Activated CD8-positive, alpha-beta memory T cell treated with anti-CD3 and anti-CD28 coated beads, Interleukin-2, amount 50 U/mL, for 4 hours (primary cell): Measurements from ENCODE around the gene ZMIZ1.

Experiments used
- DNase-seq: peaks from one replicate; pipeline ENCODE4 v3.0.0-alpha.2; 2020

The ZMIZ1 gene

DNA sequence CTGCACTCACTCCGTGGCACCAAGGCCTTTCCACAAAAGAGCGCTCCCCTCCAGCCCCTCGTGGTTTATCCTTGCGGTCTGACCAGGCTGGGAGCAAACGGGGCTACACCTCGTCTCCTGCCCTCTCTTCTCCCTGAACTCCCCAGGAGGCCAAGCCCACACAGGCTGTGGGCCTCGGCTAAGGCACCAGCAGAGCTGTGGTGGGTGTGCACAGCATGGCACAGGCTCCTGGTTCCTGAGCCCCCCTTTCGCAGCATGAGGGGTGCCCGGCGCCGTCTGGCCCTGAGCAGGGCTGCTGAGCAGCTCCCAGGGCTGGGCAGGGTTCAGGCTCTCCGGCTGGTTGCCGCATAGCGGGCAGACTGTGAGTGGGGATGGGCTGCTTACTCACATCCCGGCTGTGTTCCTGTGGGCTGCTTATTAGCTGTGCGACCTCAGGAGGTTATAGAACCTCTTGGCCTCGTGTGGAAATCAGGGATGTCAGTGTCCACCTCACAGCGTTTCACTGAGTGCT, 90.4 kb downstream of the ZMIZ1 start:
- no peak for DNase-seq

DNA sequence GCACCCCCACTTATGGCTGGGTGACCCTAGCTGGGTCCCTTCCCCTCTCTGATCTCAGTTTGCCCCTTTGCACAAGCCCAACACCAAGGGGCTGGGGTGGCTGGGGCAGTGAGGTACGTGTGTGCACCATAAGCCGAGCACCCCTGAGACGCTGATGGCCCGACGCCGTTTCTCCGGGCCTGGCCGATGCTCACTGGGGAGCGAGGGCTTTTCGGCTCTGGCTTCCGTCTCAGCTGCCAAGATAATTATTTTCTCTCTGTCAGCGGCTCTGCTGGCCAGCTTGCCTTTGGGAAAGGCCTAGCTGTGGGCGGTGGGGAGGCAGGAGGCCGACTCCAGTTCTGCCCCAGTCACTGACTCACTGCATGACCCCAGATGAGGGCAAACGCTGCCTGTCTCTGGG, 91.0 kb downstream of the ZMIZ1 start:
- no peak for DNase-seq

GRCh38 chr10:79160191-79160590, 91.4 kb downstream of the ZMIZ1 start:
- no peak for DNase-seq

DNA sequence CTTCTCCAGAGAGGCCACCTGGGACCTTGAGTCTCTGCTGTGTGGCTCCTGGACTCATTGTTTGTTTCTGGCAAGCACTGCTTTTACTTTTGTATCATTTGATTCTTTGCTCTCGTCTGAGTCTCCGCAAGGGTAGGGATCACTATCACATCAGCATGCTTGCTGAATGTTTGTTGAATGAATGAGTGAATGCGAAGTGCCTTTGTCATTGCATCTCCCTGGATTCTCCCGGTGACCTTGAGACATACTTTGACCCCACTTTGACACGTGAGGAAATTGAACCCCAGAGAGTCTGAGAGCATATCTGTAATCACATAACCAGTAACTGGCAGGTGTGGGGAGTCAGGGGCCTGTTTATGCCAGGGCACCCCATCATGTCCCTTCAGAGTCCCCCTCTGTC, 92.8 kb downstream of the ZMIZ1 start:
- no peak for DNase-seq

DNA sequence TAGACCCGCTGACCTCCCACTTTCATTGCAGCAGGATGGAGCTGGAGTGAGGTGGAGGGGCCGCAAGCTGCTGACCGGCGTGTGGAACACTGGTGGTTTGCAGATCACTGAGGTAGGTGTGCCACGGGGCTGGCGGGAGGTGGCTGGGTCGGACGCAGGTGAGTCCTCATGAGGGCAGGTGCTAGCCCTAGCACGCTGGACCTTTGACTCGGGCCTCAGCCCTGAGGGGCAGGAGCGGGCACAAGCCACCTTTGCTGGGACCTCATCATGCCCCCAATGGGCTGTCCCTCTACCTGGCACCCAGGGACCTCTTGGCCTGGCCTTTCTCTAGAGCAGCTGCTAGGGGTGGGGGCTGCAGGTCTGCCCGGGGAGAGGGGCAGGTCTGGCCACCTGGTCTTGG, 93.3 kb downstream of the ZMIZ1 start:
- DNase-seq, result no peak

DNA sequence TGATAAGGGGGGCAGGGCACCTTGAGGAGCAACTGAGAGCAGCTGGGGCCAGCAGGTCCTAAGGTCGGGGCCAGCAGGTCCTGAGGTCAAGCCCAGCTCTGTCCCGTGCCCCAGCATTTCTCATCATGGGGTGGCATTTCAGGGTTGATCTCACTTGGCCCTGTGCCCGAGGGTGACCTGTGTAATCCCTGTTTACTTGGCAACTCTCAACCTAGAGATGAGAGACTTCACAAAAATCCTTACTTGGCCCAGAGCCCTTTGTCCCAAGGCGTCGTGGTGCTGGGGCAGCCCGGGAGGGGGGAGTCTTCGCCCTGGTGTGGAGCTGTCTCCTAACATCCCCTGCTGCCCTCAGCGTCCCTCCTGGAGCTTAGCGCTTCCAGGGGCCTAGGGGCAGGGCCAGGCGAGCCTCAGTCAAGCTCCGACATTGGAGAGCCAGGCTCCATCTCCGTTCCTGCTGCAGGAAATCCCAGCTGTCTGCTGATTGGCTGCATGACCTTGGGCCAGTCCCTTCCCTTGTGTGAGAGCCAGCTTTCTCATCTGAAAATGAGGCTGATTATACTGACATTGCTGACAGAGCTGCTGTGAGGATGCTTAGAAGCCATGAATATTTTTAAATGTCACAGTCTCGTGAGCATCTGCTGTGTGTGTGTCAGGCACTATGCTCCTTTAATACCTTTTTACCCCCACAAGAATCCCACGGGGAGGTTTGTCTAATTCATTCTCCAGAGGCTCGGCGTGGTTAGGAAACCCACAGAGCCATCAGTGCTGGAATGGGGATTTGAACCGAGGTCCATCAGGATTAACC, 94.3 kb downstream of the ZMIZ1 start:
- DNase-seq, result no peak

- no peak for DNase-seq
Observed at GRCh38 chr10:79163666-79163975, 94.9 kb downstream of the ZMIZ1 start.

GRCh38 chr10:79164075-79164474, 95.3 kb downstream of the ZMIZ1 start:
- DNase-seq, result no peak

GRCh38 chr10:79165070-79165778, 96.5 kb downstream of the ZMIZ1 start:
- no peak for DNase-seq

DNA sequence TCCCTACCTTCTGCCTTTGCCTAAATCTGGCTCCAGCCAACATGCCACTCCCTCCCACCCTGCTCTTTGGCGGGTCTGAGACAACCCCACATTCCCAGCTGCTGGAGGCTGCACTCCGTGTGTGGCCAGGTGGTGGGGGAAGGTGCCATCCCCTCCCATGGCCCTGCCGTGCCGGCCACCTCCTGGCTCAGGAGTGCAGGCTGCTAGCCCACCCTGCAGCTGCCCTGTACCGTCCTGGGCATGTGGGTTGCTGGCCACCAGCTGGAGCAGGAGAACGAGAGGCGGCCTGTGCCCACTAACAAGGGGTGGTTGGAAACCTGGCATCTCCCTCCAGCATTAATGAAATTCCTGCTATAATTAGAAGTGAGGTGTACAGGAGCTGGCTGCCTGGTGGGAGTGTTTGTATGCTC, 97.6 kb downstream of the ZMIZ1 start:
- no peak for DNase-seq

DNA sequence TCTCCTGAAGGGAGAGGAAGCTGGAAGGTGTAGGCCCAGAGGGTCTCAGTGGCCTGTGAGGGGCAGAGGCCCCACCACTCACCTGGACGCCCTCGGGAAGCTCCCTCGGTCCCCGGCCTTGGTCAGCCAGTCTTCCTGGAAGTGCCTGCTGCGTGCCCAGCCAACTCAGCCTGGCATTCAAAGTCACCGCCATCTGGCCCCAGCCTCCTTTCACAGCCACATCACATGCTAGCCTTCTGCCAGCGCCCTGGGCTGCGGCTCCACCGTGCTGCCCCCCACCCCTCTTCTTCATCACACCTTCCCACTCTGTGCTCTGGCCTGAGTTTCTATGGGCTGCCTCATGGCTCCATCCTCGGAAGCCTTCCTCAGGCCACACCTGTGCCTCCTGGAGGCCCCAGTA, 98.0 kb downstream of the ZMIZ1 start:
- no peak for DNase-seq

- no peak for DNase-seq
Observed at GRCh38 chr10:79167537-79167936, 98.8 kb downstream of the ZMIZ1 start.

GRCh38 chr10:79168210-79168609, 99.4 kb downstream of the ZMIZ1 start:
- DNase-seq, result no peak

DNA sequence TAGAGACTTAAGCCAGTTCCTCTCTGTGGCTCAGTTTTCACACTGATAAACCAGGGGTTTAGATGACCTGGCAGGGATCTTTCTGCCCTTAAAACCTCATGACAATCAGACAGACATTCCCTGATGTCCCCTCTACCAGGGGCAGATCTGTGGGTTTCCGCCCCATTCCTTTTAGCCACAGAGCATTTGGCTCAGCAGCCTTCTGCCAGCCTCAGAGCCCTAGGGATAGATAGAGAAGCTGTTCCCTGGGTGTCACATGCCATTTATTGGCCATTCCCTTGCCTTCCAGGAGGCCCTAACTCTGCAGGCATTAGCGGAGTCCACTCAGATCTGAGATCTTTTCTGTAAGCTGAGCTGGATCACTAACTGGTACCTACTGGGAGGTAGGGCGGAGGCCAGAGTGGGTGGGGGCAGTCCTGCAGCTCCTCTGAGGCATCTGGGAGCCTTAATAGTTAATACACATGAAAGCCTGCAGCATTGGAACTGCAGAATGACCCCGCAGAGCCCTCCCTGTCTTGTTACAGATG, 101.5 kb downstream of the ZMIZ1 start:
- DNase-seq, result no peak

DNA sequence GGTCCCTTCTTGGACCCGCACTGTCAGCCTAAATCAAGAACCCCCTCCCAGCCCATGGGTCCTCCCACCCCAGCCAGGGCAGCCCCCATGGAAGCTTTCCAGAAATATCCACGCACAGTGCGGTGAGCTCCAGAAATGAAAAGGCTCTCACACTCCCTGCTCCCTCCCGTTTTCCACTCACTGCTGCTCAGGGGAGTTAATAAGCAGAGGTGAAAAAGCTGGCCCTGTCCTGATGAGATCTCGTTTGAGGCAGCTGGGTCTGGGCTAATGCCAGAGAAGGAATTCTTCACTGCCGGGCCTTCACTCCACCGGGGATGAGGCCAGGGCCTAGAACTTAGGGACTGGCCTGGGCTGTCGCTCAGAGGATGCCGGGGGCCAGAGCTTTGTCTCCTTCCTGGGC, 102.2 kb downstream of the ZMIZ1 start:
- DNase-seq, result no peak

DNA sequence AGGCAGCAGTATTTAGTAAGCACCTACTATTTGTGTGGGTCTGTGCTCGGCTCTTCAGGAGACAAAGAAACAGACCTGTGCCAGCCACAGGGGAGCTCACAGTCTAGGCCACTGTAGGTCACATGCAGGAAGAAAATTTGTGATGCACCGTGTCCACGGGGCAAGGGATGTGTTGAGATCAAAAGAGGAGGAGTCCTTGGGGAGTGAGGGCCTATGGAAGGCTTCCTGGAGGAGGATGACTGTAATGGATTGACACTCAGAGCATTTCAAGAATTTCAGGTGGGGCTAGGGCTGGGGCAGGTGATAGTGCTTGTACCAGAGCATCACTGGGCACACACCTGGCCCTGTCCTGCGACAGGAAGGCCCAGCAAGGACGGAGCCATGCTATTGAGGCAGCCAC, 102.7 kb downstream of the ZMIZ1 start:
- DNase-seq, result no peak

GRCh38 chr10:79172881-79173280, 104.1 kb downstream of the ZMIZ1 start:
- no peak for DNase-seq

DNA sequence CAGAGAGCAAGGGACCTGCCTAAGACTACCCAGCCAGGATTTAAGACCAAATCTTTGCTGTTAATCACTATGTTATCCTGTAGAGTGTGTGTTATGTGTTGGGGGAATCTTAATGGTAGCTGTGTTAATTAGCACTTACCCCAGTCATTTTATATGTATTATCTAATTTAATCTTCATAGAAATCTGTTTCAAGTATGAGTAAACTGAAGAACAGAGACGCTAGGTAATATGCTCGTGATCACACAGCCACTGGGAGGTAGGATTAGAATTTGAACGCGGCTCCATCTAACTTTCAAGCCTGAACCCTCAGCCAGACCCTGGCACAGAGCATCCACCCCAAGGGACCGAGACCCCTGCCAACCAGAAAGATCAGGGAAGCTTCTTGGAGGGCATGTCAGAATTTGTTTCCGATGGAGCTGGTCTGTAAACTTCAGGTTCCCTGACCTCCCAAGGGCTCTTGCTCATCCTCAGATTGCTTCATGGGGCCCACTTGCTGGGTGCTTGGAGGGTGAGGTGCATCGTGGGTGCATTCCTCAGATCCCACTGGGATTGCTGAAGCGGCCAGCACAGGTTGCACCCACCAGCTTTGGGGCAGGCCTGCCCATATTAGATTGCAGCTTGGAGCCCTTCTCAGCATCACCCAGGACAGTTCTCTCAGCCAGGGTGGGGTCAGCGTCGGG, 105.0 kb downstream of the ZMIZ1 start:
- no peak for DNase-seq

DNA sequence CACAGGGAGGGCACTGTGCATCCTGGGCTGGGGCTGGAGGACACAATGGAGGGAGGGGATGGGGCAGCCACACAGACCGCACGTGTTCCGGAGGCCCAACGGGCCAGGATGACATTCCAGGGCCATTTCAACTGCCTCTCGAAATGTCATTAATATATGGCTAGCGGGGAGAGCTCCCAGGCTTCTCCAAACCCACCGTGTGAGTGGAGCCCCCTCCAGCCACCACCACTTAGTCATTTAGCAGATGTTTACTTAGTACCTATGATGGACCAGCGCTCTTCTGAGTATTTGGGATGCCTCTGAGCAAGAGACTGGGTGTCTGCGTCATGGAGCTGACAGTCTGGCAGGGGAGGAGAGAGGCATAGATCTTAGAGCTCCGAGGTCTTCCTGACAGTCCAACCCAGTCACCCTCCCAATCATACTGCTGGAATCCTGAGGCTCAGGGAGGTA, 107.3 kb downstream of the ZMIZ1 start:
- no peak for DNase-seq

- no peak for DNase-seq
Observed at GRCh38 chr10:79176949-79177602, 108.3 kb downstream of the ZMIZ1 start.

GRCh38 chr10:79178070-79178576, 109.4 kb downstream of the ZMIZ1 start:
- DNase-seq, result no peak

DNA sequence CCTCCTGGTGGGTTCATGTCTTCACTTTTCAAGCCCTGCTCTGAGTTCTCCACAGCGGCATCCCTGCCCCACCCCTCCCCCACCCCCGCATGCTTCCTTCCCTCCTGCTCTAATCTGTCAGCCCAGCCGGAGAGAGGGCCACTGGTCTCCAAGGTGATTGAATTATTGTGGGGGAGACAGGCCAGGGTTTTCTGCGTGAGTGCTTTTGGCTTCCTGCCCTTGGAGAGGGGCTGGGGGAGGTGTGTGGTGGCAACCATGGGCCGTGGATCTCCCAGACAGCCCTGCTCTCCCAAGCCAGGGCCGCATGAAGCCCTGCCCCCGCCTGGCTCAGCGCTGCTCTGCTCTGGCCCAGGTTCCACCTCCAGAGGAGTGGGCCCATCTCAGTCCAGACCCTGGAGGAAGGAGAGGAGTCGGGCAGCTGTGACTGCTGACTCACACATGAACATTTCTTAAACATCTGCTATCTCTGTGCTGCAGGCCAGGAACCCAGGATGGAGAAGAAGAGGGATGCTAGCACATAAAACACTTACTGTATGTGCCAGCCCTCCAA, 109.9 kb downstream of the ZMIZ1 start:
- no peak for DNase-seq
